HG03139 (cell line): ENCODE measurements around the gene PTCD2.
"Not testable (repeated sequence)": the region's sequence is repeated elsewhere in the genome, so short reads cannot be mapped to it uniquely, and the experiment has no call there.

Experiments
- ATAC-seq: cut with Tn5 transposase; IDR thresholded peaks from one replicate; pipeline ENCODE4 v1.9.1; 2021; ENCODE audit not compliant: unreplicated experiment

The PTCD2 gene

GRCh38 chr5:72296256-72296655 lies 23.9 kb upstream of the PTCD2 start:
- ATAC-seq: no peak

- peak; percentile 41 for ATAC-seq
Observed at GRCh38 chr5:72298136-72298535, 22.0 kb upstream of the PTCD2 start.

GRCh38 chr5:72298711-72299110 lies 21.5 kb upstream of the PTCD2 start:
- no peak for ATAC-seq

GRCh38 chr5:72300590-72301339 lies 19.4 kb upstream of the PTCD2 start:
- ATAC-seq: no peak

GRCh38 chr5:72301557-72301956 lies 18.6 kb upstream of the PTCD2 start:
- ATAC-seq: peak; percentile 54

GRCh38 chr5:72302171-72302570 lies 18.0 kb upstream of the PTCD2 start:
- ATAC-seq: no peak

- ATAC-seq: no peak
Observed at GRCh38 chr5:72305194-72306142, 14.7 kb upstream of the PTCD2 start.

- no peak for ATAC-seq
Observed at GRCh38 chr5:72307573-72307967, 12.6 kb upstream of the PTCD2 start.

- peak; percentile 95 for ATAC-seq
Observed at GRCh38 chr5:72307968-72308852, 12.0 kb upstream of the PTCD2 start.

- ATAC-seq: no peak
Observed at GRCh38 chr5:72308853-72309191, 11.4 kb upstream of the PTCD2 start.

- no peak for ATAC-seq
Observed at GRCh38 chr5:72313141-72313540, 7.0 kb upstream of the PTCD2 start.

- no peak for ATAC-seq
Observed at GRCh38 chr5:72314571-72315172, 5.5 kb upstream of the PTCD2 start.

- ATAC-seq: not testable (repeated sequence)
Observed at GRCh38 chr5:72319435-72319975, 668 bp upstream of the PTCD2 start.

- no peak for ATAC-seq
Observed at GRCh38 chr5:72324189-72324825, 4.1 kb downstream of the PTCD2 start.

- no peak for ATAC-seq
Observed at GRCh38 chr5:72325566-72326305, 5.6 kb downstream of the PTCD2 start.

- no peak for ATAC-seq
Observed at GRCh38 chr5:72326306-72326649, 6.1 kb downstream of the PTCD2 start.

- ATAC-seq: no peak
Observed at GRCh38 chr5:72328172-72328571, 8.0 kb downstream of the PTCD2 start.

- ATAC-seq: no peak
Observed at GRCh38 chr5:72330712-72331111, 10.5 kb downstream of the PTCD2 start.

- no peak for ATAC-seq
Observed at GRCh38 chr5:72337159-72337558, 17.0 kb downstream of the PTCD2 start.
